ENCODE data around the gene LCNL1. TPM values are rescaled to one million over a fixed set of nuclear protein-coding genes. Genes with fewer than 3 reads are reported as not detected.

LCNL1 gene
- total and polyA plus RNA-seq, 2 of the 13 experiments (the other 11 are each of a cell fraction or from before 2014, with no cell fraction given) = not detected

DNA sequence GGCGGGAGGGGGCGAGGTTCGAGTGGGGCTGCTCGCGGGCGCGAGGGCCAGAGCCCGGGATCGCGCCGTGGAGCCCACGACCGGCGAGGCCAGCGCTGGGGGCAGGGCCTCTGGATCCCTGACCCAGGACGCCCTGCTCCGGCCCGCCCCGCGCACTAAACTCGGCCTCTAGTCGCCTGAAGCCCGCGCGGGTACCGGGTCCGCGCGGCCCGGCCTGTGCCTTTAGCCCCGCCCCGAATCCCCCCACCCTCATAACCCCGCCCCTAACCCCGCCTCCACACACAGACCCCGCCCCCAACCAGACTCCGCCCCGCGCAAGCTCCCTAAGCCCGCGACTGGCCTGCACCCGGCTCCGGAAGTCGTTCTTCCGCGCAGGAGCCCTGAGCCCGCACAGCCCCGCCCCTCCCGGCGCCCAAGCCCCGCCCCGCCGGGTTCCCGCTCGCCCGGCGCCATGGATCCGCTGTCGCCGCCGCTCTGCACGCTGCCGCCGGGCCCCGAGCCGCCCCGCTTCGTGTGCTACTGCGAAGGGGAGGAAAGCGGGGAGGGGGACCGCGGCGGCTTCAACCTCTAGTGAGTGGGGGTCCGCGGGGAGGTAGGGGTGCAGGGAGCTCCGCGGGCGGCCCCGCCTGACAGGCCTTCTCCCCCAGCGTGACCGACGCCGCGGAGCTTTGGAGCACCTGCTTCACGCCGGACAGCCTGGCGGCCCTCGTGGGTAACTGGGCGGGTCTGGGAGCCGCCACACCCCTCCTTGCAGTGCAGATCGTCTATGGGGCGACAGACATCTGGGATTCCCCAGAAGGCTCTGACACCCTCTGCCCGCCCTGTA is 9.4 kb downstream of the LCNL1 start, which contains the start of gene PAXX (continued):
- TF ChIP-seq, protein P1, sequence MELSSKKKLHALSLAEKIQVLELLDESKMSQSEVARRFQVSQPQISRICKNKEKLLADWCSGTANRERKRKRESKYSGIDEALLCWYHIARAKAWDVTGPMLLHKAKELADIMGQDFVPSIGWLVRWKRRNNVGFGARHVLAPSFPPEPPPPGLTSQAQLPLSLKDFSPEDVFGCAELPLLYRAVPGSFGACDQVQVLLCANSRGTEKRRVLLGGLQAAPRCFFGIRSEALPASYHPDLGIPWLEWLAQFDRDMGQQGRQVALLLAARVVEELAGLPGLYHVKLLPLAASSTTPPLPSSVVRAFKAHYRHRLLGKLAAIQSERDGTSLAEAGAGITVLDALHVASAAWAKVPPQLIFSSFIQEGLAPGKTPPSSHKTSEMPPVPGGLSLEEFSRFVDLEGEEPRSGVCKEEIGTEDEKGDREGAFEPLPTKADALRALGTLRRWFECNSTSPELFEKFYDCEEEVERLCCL (CRISPR knock-in tag; IDR thresholded peaks at IDR 0.05; ENCODE audit: borderline replicate concordance) = no peak
- TF ChIP-seq SIX4 (CRISPR knock-in tag; IDR thresholded peaks at IDR 0.05) = no peak
- no peak for TF ChIP-seq RFX5 (IDR thresholded peaks at IDR 0.05; ENCODE audit: low read depth, low read length)
- TF ChIP-seq KLF6 (CRISPR knock-in tag; IDR thresholded peaks at IDR 0.05) = peak; percentile 51; the same call in 1 of the 2 replicates
- TF ChIP-seq SP4 (CRISPR knock-in tag; IDR thresholded peaks at IDR 0.05) = peak; percentile 60; the same call in 1 of the 2 replicates
- TF ChIP-seq, protein P2, sequence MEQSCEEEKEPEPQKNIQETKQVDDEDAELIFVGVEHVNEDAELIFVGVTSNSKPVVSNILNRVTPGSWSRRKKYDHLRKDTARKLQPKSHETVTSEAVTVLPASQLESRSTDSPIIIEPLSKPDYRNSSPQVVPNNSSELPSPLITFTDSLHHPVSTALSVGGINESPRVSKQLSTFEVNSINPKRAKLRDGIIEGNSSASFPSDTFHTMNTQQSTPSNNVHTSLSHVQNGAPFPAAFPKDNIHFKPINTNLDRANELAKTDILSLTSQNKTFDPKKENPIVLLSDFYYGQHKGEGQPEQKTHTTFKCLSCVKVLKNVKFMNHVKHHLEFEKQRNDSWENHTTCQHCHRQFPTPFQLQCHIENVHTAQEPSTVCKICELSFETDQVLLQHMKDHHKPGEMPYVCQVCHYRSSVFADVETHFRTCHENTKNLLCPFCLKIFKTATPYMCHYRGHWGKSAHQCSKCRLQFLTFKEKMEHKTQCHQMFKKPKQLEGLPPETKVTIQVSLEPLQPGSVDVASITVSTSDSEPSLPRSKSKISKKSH (CRISPR knock-in tag; IDR thresholded peaks at IDR 0.05; ENCODE audit: borderline replicate concordance) = no peak
- TF ChIP-seq, protein P3, sequence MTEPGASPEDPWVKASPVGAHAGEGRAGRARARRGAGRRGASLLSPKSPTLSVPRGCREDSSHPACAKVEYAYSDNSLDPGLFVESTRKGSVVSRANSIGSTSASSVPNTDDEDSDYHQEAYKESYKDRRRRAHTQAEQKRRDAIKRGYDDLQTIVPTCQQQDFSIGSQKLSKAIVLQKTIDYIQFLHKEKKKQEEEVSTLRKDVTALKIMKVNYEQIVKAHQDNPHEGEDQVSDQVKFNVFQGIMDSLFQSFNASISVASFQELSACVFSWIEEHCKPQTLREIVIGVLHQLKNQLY (CRISPR knock-in tag; IDR thresholded peaks at IDR 0.05) = no peak
- no peak for TF ChIP-seq NFE2L2 (IDR thresholded peaks at IDR 0.05; ENCODE audit: low read length)
- no peak for TF ChIP-seq SUZ12 (IDR thresholded peaks at IDR 0.05; ENCODE audit: low read depth, low read length)
- no peak for TF ChIP-seq SIX1 (CRISPR knock-in tag; IDR thresholded peaks at IDR 0.05; ENCODE audit: borderline replicate concordance)
- no peak for TF ChIP-seq ZNF780A (CRISPR knock-in tag; IDR thresholded peaks at IDR 0.05)
- TF ChIP-seq, protein P4, sequence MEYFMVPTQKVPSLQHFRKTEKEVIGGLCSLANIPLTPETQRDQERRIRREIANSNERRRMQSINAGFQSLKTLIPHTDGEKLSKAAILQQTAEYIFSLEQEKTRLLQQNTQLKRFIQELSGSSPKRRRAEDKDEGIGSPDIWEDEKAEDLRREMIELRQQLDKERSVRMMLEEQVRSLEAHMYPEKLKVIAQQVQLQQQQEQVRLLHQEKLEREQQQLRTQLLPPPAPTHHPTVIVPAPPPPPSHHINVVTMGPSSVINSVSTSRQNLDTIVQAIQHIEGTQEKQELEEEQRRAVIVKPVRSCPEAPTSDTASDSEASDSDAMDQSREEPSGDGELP (IDR thresholded peaks at IDR 0.05; ENCODE audit: borderline replicate concordance, low read depth) = no peak
- TF ChIP-seq SP1 (IDR thresholded peaks at IDR 0.05) = no peak
- TF ChIP-seq SP1 (CRISPR knock-in tag; IDR thresholded peaks at IDR 0.05) = peak; percentile 26; the same call in 1 of the 2 replicates
- TF ChIP-seq, protein P5, sequence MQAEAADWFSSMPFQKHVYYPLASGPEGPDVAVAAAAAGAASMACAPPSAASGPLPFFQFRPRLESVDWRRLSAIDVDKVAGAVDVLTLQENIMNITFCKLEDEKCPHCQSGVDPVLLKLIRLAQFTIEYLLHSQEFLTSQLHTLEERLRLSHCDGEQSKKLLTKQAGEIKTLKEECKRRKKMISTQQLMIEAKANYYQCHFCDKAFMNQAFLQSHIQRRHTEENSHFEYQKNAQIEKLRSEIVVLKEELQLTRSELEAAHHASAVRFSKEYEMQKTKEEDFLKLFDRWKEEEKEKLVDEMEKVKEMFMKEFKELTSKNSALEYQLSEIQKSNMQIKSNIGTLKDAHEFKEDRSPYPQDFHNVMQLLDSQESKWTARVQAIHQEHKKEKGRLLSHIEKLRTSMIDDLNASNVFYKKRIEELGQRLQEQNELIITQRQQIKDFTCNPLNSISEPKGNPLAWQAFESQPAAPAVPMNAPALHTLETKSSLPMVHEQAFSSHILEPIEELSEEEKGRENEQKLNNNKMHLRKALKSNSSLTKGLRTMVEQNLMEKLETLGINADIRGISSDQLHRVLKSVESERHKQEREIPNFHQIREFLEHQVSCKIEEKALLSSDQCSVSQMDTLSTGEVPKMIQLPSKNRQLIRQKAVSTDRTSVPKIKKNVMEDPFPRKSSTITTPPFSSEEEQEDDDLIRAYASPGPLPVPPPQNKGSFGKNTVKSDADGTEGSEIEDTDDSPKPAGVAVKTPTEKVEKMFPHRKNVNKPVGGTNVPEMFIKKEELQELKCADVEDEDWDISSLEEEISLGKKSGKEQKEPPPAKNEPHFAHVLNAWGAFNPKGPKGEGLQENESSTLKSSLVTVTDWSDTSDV (CRISPR knock-in tag; IDR thresholded peaks at IDR 0.05) = peak; percentile 22; the same call in 1 of the 2 replicates
- TF ChIP-seq KMT2B (CRISPR knock-in tag; IDR thresholded peaks at IDR 0.05) = no peak
- no peak for TF ChIP-seq ZNF878 (CRISPR knock-in tag; IDR thresholded peaks at IDR 0.05)
- no peak for TF ChIP-seq ZNF138 (CRISPR knock-in tag; IDR thresholded peaks at IDR 0.05; ENCODE audit: low read depth)
- TF ChIP-seq HCFC1 (IDR thresholded peaks at IDR 0.05; ENCODE audit: low read depth, low read length) = no peak
- TF ChIP-seq ZNF768 (CRISPR knock-in tag; IDR thresholded peaks at IDR 0.05) = peak; percentile 24; the same call in 1 of the 2 replicates
